ENCODE results near the gene SGMS2. TPM values are rescaled to one million over a fixed set of nuclear protein-coding genes. Genes with fewer than 3 reads are reported as not detected.

The SGMS2 gene
- total and polyA plus RNA-seq, 7 donors = 3.0 to 204 (median 101) TPM

GRCh38 chr4:107874024-107874423 lies 49.3 kb downstream of the SGMS2 start:
- Histone ChIP-seq H3K36me3 (no peaks in the 10 kb centered on the region), H3K9me3 (no peaks in the 10 kb centered on the region), H3K4me3 (no peak overlapping the region), H3K27ac (no peak overlapping the region), H3K4me1 (peaks cover 0 to 17% (median 12%) of the 10 kb centered on the region in 4 donors), H3K27me3 (no peaks in the 10 kb centered on the region)
- TF ChIP-seq POLR2AphosphoS5 (IDR thresholded peaks at IDR 0.05) (no peak), EP300 (IDR thresholded peaks at IDR 0.05) (no peak), POLR2A (IDR thresholded peaks at IDR 0.05) (no peak)
- TF ChIP-seq, protein P1, sequence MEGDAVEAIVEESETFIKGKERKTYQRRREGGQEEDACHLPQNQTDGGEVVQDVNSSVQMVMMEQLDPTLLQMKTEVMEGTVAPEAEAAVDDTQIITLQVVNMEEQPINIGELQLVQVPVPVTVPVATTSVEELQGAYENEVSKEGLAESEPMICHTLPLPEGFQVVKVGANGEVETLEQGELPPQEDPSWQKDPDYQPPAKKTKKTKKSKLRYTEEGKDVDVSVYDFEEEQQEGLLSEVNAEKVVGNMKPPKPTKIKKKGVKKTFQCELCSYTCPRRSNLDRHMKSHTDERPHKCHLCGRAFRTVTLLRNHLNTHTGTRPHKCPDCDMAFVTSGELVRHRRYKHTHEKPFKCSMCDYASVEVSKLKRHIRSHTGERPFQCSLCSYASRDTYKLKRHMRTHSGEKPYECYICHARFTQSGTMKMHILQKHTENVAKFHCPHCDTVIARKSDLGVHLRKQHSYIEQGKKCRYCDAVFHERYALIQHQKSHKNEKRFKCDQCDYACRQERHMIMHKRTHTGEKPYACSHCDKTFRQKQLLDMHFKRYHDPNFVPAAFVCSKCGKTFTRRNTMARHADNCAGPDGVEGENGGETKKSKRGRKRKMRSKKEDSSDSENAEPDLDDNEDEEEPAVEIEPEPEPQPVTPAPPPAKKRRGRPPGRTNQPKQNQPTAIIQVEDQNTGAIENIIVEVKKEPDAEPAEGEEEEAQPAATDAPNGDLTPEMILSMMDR (IDR thresholded peaks at IDR 0.05) = no peak
- intact Hi-C loops (cut with DNase I) = no loop called here
- DNase-seq = no peak
- 91 to 95% methylated on average over 3 of the region's 3 CpGs for WGBS, 2 donors

GRCh38 chr4:107876099-107876498 lies 51.4 kb downstream of the SGMS2 start:
- no peaks in the 10 kb centered on the region for H3K27me3 ChIP-seq
- H3K4me1 ChIP-seq = peaks cover 0 to 10% (median 5%) of the 10 kb centered on the region in 4 donors
- no peaks in the 10 kb centered on the region for H3K36me3 ChIP-seq
- DNase-seq = no peak
- H3K27ac ChIP-seq = no peak overlapping the region
- no peaks in the 10 kb centered on the region for H3K9me3 ChIP-seq
- no peak overlapping the region for H3K4me3 ChIP-seq
- intact Hi-C loops (cut with DNase I) = no loop called here
- WGBS, 2 donors = 24 to 46% methylated on average over 1 of the region's 1 CpG
- TF ChIP-seq, protein P1 (IDR thresholded peaks at IDR 0.05) = no peak
- TF ChIP-seq EP300 (IDR thresholded peaks at IDR 0.05) (no peak), POLR2AphosphoS5 (IDR thresholded peaks at IDR 0.05) (no peak), POLR2A (IDR thresholded peaks at IDR 0.05) (no peak)

DNA sequence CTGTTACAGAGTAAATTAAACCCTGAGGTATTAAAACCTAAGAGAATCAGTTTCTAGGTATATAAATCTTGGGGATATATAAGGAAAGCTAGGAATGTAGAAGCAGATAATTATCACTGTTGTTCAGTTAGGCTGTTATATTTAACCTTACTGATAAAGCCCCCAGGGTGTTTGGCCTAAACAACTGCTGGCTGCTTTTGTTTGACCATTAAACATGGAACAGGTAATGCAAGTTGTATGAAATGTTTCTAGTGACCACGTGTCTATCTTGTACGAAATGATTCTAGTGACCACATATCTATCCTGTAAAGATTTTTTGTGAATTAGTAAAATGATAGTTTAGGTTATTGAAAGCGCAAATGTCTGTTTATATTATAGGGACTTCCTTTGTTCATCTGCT lies 52.6 kb downstream of the SGMS2 start:
- DNase-seq = no peak
- intact Hi-C loops (cut with DNase I) = no loop called here
- WGBS, 2 donors = 61 to 74% methylated on average over 3 of the region's 3 CpGs
- TF ChIP-seq POLR2AphosphoS5 (IDR thresholded peaks at IDR 0.05) = no peak
- TF ChIP-seq, protein P1 (IDR thresholded peaks at IDR 0.05) = no peak
- TF ChIP-seq EP300 (IDR thresholded peaks at IDR 0.05) = no peak
- TF ChIP-seq POLR2A (IDR thresholded peaks at IDR 0.05) = no peak
- Histone ChIP-seq H3K27ac (no peak overlapping the region), H3K36me3 (no peaks in the 10 kb centered on the region), H3K4me1 (no peaks in the 10 kb centered on the region), H3K4me3 (no peak overlapping the region), H3K9me3 (no peaks in the 10 kb centered on the region), H3K27me3 (no peaks in the 10 kb centered on the region)

DNA sequence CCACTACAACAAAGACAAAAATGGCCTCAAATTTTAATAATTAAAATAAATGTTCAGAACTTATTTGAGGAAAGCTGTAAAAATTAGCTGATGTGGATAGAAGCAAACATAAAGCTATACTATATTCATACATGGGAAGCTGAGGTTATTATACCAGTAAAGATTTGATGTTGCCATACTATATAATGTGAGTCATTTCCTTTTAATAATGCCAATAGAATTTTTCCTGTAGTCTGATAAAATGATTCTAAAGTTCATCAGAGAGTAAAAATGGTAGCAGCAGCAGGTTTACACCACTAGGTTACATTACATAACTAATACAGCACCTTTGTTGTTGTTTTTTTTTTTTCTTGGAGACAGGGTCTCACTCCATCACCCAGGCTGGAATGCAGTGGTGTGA lies 61.1 kb downstream of the SGMS2 start:
- TF ChIP-seq POLR2A (IDR thresholded peaks at IDR 0.05) (no peak), POLR2AphosphoS5 (IDR thresholded peaks at IDR 0.05) (no peak), EP300 (IDR thresholded peaks at IDR 0.05) (no peak)
- TF ChIP-seq, protein P1 (IDR thresholded peaks at IDR 0.05) = no peak
- intact Hi-C loops (cut with DNase I) = no loop called here
- H3K36me3 ChIP-seq = no peaks in the 10 kb centered on the region
- H3K4me1 ChIP-seq = peaks cover 0 to 13% (median 10%) of the 10 kb centered on the region in 4 donors
- H3K4me3 ChIP-seq = no peak overlapping the region
- DNase-seq = no peak
- no peak overlapping the region for H3K27ac ChIP-seq
- no peaks in the 10 kb centered on the region for H3K27me3 ChIP-seq
- no peaks in the 10 kb centered on the region for H3K9me3 ChIP-seq

DNA sequence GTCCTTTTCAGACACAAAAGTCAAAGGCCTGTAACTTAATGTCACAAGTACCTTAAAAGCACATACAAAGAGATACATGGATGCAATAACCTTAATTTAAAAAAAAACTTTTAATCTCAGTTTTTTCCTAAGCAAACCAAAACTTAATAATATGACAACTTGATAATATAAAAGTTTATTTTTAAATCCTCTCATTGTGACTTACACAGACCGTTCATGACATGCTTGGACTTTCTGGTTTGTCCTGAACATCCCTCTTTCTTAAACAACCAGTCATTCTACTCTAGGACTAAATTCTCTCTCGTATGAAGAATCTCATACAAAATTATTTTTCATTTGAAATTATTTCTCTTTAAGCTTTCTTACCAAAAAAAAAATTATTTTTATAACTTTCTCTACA lies 63.5 kb downstream of the SGMS2 start:
- intact Hi-C loops (cut with DNase I) = no loop called here
- no peak for DNase-seq
- no peak overlapping the region for H3K27ac ChIP-seq
- H3K4me1 ChIP-seq = peaks cover 0 to 17% (median 13%) of the 10 kb centered on the region in 4 donors
- H3K9me3 ChIP-seq = no peaks in the 10 kb centered on the region
- TF ChIP-seq EP300 (IDR thresholded peaks at IDR 0.05) = no peak
- no peak for TF ChIP-seq POLR2A (IDR thresholded peaks at IDR 0.05)
- 48 to 63% methylated on average over 2 of the region's 2 CpGs for WGBS, 2 donors
- no peaks in the 10 kb centered on the region for H3K36me3 ChIP-seq
- no peaks in the 10 kb centered on the region for H3K27me3 ChIP-seq
- no peak overlapping the region for H3K4me3 ChIP-seq
